GM04504 (cell line): ENCODE data around the gene COX20.
"Not testable (repeated sequence)": the region's sequence is repeated elsewhere in the genome, so short reads cannot be mapped to it uniquely, and the experiment has no call there.

ENCODE experiments used
- DNase-seq: peaks from one replicate; pipeline ENCODE4 v3.0.0-alpha.2; 2012; ENCODE audit warnings: low read depth

Gene COX20

GRCh38 chr1:244835276-244836134 is at the start of gene COX20:
Gene COX20 (plus strand): TSS chr1:244835658. CDS start chr1:244835715, 57 bp downstream.
- DNase-seq = peak; percentile 80

GRCh38 chr1:244788493-244789275 is 46.8 kb upstream of the COX20 start:
- DNase-seq = no peak

- DNase-seq = no peak
Observed at GRCh38 chr1:244789276-244789580, 46.2 kb upstream of the COX20 start.

GRCh38 chr1:244789731-244790130 is 45.7 kb upstream of the COX20 start:
- DNase-seq = no peak

GRCh38 chr1:244791061-244791460 is 44.4 kb upstream of the COX20 start:
- no peak for DNase-seq

GRCh38 chr1:244792188-244792850 is 43.1 kb upstream of the COX20 start:
- DNase-seq = peak; percentile 25

- no peak for DNase-seq
Observed at GRCh38 chr1:244794071-244794470, 41.4 kb upstream of the COX20 start.

- DNase-seq = not testable (repeated sequence)
Observed at GRCh38 chr1:244794516-244794915, 40.9 kb upstream of the COX20 start.

- peak; percentile 41 for DNase-seq
Observed at GRCh38 chr1:244796719-244797406, 38.6 kb upstream of the COX20 start.

- no peak for DNase-seq
Observed at GRCh38 chr1:244800821-244801220, 34.6 kb upstream of the COX20 start.

- DNase-seq = peak; percentile 1
Observed at GRCh38 chr1:244801246-244801645, 34.2 kb upstream of the COX20 start.

GRCh38 chr1:244802041-244802440 is 33.4 kb upstream of the COX20 start:
- no peak for DNase-seq

- no peak for DNase-seq
Observed at GRCh38 chr1:244802556-244803239, 32.8 kb upstream of the COX20 start.

- no peak for DNase-seq
Observed at GRCh38 chr1:244804841-244805240, 30.6 kb upstream of the COX20 start.

GRCh38 chr1:244807138-244807537 is 28.3 kb upstream of the COX20 start:
- DNase-seq = no peak

- DNase-seq = no peak
Observed at GRCh38 chr1:244810221-244810620, 25.2 kb upstream of the COX20 start.

GRCh38 chr1:244813327-244813726 is 22.1 kb upstream of the COX20 start:
- no peak for DNase-seq

GRCh38 chr1:244815600-244816099 is 19.8 kb upstream of the COX20 start:
- no peak for DNase-seq

GRCh38 chr1:244817415-244817894 is 18.0 kb upstream of the COX20 start:
- no peak for DNase-seq

- no peak for DNase-seq
Observed at GRCh38 chr1:244820131-244820530, 15.3 kb upstream of the COX20 start.

GRCh38 chr1:244821134-244821533 is 14.3 kb upstream of the COX20 start:
- DNase-seq = no peak
